DLD1 (cell line): ENCODE measurements around the gene TMTC2.
"Not testable (repeated sequence)": the region's sequence is repeated elsewhere in the genome, so short reads cannot be mapped to it uniquely, and the experiment has no call there.

Experiments
- in situ Hi-C: cut with HindIII; loops from 2 replicates; pipeline ENCODE4 v1.10.0; 2017; ENCODE audit warnings: low sequenced_read_pairs

The TMTC2 gene

GRCh38 chr12:83114966-83115365, 428.3 kb downstream of the TMTC2 start:
- in situ Hi-C loops: no loop called here

- in situ Hi-C loops: not testable (repeated sequence)
Observed at GRCh38 chr12:83117926-83118325, 431.2 kb downstream of the TMTC2 start.

- in situ Hi-C loops: no loop called here
Observed at GRCh38 chr12:83121897-83122622, 435.4 kb downstream of the TMTC2 start.

- in situ Hi-C loops: no loop called here
Observed at GRCh38 chr12:83122623-83122934, 435.9 kb downstream of the TMTC2 start.

- in situ Hi-C loops: no loop called here
Observed at GRCh38 chr12:83123039-83123438, 436.3 kb downstream of the TMTC2 start.

- in situ Hi-C loops: no loop called here
Observed at GRCh38 chr12:83128540-83128939, 441.8 kb downstream of the TMTC2 start.

GRCh38 chr12:83130178-83130577, 443.5 kb downstream of the TMTC2 start:
- in situ Hi-C loops: no loop called here

- in situ Hi-C loops: no loop called here
Observed at GRCh38 chr12:83132360-83132759, 445.7 kb downstream of the TMTC2 start.

- in situ Hi-C loops: no loop called here
Observed at GRCh38 chr12:83136411-83136810, 449.7 kb downstream of the TMTC2 start.

GRCh38 chr12:83140135-83140534, 453.4 kb downstream of the TMTC2 start:
- in situ Hi-C loops: no loop called here

- in situ Hi-C loops: no loop called here
Observed at GRCh38 chr12:83141460-83141994, 454.8 kb downstream of the TMTC2 start.

- in situ Hi-C loops: no loop called here
Observed at GRCh38 chr12:83142914-83143313, 456.2 kb downstream of the TMTC2 start.

GRCh38 chr12:83143950-83144349, 457.2 kb downstream of the TMTC2 start:
- in situ Hi-C loops: no loop called here

GRCh38 chr12:83145325-83145840, 458.7 kb downstream of the TMTC2 start:
- in situ Hi-C loops: no loop called here

GRCh38 chr12:83147341-83147740, 460.6 kb downstream of the TMTC2 start:
- in situ Hi-C loops: no loop called here

- in situ Hi-C loops: no loop called here
Observed at GRCh38 chr12:83149987-83150386, 463.3 kb downstream of the TMTC2 start.

GRCh38 chr12:83150465-83151189, 463.9 kb downstream of the TMTC2 start:
- in situ Hi-C loops: no loop called here

GRCh38 chr12:83153177-83153576, 466.5 kb downstream of the TMTC2 start:
- in situ Hi-C loops: no loop called here

GRCh38 chr12:83156815-83157214, 470.1 kb downstream of the TMTC2 start:
- in situ Hi-C loops: no loop called here

- in situ Hi-C loops: no loop called here
Observed at GRCh38 chr12:83157604-83158003, 470.9 kb downstream of the TMTC2 start.

GRCh38 chr12:83158613-83159207, 472.0 kb downstream of the TMTC2 start:
- in situ Hi-C loops: no loop called here

- in situ Hi-C loops: no loop called here
Observed at GRCh38 chr12:83161456-83161855, 474.8 kb downstream of the TMTC2 start.
